ENCODE data around the gene DCLRE1A.

The DCLRE1A gene

GRCh38 chr10:113858541-113858940, 4.7 kb upstream of the DCLRE1A start:
- Histone ChIP-seq H3K4me3 (ENCODE audit: low read length in 2 of 2) (no peak overlapping the region), H3K27me3 (ENCODE audit: control insufficient read depth in 1 of 2, insufficient read depth in 2 of 2, low read length in 2 of 2) (no peaks in the 10 kb centered on the region), H3K9me3 (ENCODE audit: control insufficient read depth in 2 of 2, low read length in 2 of 2) (no peaks in the 10 kb centered on the region), H3K36me3 (ENCODE audit: control insufficient read depth in 2 of 2, insufficient read depth in 2 of 2, low read length in 2 of 2) (peaks cover 13 to 14% of the 10 kb centered on the region in 2 donors), H3K4me1 (ENCODE audit: control insufficient read depth, insufficient read depth, low read length) (peaks cover 6% of the 10 kb centered on the region), H3K9ac (ENCODE audit: low read length in 2 of 2) (no peak overlapping the region), H3K27ac (ENCODE audit: low read length) (no peak overlapping the region)

GRCh38 chr10:113857210-113857609, 3.3 kb upstream of the DCLRE1A start:
- H3K36me3 ChIP-seq (ENCODE audit: control insufficient read depth in 2 of 2, insufficient read depth in 2 of 2, low read length in 2 of 2) = peaks cover 12 to 14% of the 10 kb centered on the region in 2 donors
- H3K27me3 ChIP-seq (ENCODE audit: control insufficient read depth in 1 of 2, insufficient read depth in 2 of 2, low read length in 2 of 2) = no peaks in the 10 kb centered on the region
- no peak overlapping the region for H3K27ac ChIP-seq (ENCODE audit: low read length)
- H3K9ac ChIP-seq (ENCODE audit: low read length in 2 of 2) = no peak overlapping the region
- H3K4me3 ChIP-seq (ENCODE audit: low read length in 2 of 2) = no peak overlapping the region
- no peaks in the 10 kb centered on the region for H3K9me3 ChIP-seq (ENCODE audit: control insufficient read depth in 2 of 2, low read length in 2 of 2)
- peaks cover 6% of the 10 kb centered on the region for H3K4me1 ChIP-seq (ENCODE audit: control insufficient read depth, insufficient read depth, low read length)

GRCh38 chr10:113856563-113856962, 2.7 kb upstream of the DCLRE1A start:
- peaks cover 6% of the 10 kb centered on the region for H3K4me1 ChIP-seq (ENCODE audit: control insufficient read depth, insufficient read depth, low read length)
- H3K4me3 ChIP-seq (ENCODE audit: low read length in 2 of 2) = no peak overlapping the region
- H3K9me3 ChIP-seq (ENCODE audit: control insufficient read depth in 2 of 2, low read length in 2 of 2) = no peaks in the 10 kb centered on the region
- no peak overlapping the region for H3K9ac ChIP-seq (ENCODE audit: low read length in 2 of 2)
- no peaks in the 10 kb centered on the region for H3K27me3 ChIP-seq (ENCODE audit: control insufficient read depth in 1 of 2, insufficient read depth in 2 of 2, low read length in 2 of 2)
- H3K27ac ChIP-seq (ENCODE audit: low read length) = no peak overlapping the region
- H3K36me3 ChIP-seq (ENCODE audit: control insufficient read depth in 2 of 2, insufficient read depth in 2 of 2, low read length in 2 of 2) = peaks cover 12 to 14% of the 10 kb centered on the region in 2 donors

- peaks cover 6% of the 10 kb centered on the region for H3K4me1 ChIP-seq (ENCODE audit: control insufficient read depth, insufficient read depth, low read length)
- peaks cover 0 to 7% of the 10 kb centered on the region in 2 donors for H3K36me3 ChIP-seq (ENCODE audit: control insufficient read depth in 2 of 2, insufficient read depth in 2 of 2, low read length in 2 of 2)
- peak overlapping the region; percentile 82 for H3K27ac ChIP-seq (ENCODE audit: low read length)
These were observed 1.1 kb upstream of the DCLRE1A start for GRCh38 chr10:113854761-113855588.

GRCh38 chr10:113853578-113854012, 287 bp downstream of the DCLRE1A start:
- H3K9me3 ChIP-seq (ENCODE audit: control insufficient read depth in 2 of 2, low read length in 2 of 2) = no peaks in the 10 kb centered on the region
- H3K4me1 ChIP-seq (ENCODE audit: control insufficient read depth, insufficient read depth, low read length) = peaks cover 6% of the 10 kb centered on the region
- peak overlapping the region; percentile 82 for H3K27ac ChIP-seq (ENCODE audit: low read length)
- peak overlapping the region; percentile 89 for H3K4me3 ChIP-seq (ENCODE audit: low read length in 2 of 2)
- no peaks in the 10 kb centered on the region for H3K27me3 ChIP-seq (ENCODE audit: control insufficient read depth in 1 of 2, insufficient read depth in 2 of 2, low read length in 2 of 2)
- peak overlapping the region; percentile 93 to 97 for H3K9ac ChIP-seq (ENCODE audit: low read length in 2 of 2)
- H3K36me3 ChIP-seq (ENCODE audit: control insufficient read depth in 2 of 2, insufficient read depth in 2 of 2, low read length in 2 of 2) = peaks cover 2% of the 10 kb centered on the region in 2 donors

More at GRCh38 chr10:113854761-113855588, 1.1 kb upstream of the DCLRE1A start:
- Histone ChIP-seq H3K4me3 (ENCODE audit: low read length in 2 of 2) (peak overlapping the region; percentile 89), H3K9me3 (ENCODE audit: control insufficient read depth in 2 of 2, low read length in 2 of 2) (no peaks in the 10 kb centered on the region), H3K27me3 (ENCODE audit: control insufficient read depth in 1 of 2, insufficient read depth in 2 of 2, low read length in 2 of 2) (no peaks in the 10 kb centered on the region), H3K9ac (ENCODE audit: low read length in 2 of 2) (peak overlapping the region; percentile 93 to 97)

GRCh38 chr10:113849946-113850345, 3.9 kb downstream of the DCLRE1A start:
- Histone ChIP-seq H3K4me1 (ENCODE audit: control insufficient read depth, insufficient read depth, low read length) (no peaks in the 10 kb centered on the region), H3K27ac (ENCODE audit: low read length) (no peak overlapping the region), H3K27me3 (ENCODE audit: control insufficient read depth in 1 of 2, insufficient read depth in 2 of 2, low read length in 2 of 2) (no peaks in the 10 kb centered on the region), H3K9me3 (ENCODE audit: control insufficient read depth in 2 of 2, low read length in 2 of 2) (no peaks in the 10 kb centered on the region), H3K36me3 (ENCODE audit: control insufficient read depth in 2 of 2, insufficient read depth in 2 of 2, low read length in 2 of 2) (peaks cover 4 to 6% of the 10 kb centered on the region in 2 donors), H3K4me3 (ENCODE audit: low read length in 2 of 2) (no peak overlapping the region), H3K9ac (ENCODE audit: low read length in 2 of 2) (no peak overlapping the region)

GRCh38 chr10:113849140-113849803, 4.6 kb downstream of the DCLRE1A start:
- no peak overlapping the region for H3K4me3 ChIP-seq (ENCODE audit: low read length in 2 of 2)
- H3K27ac ChIP-seq (ENCODE audit: low read length) = no peak overlapping the region
- no peak overlapping the region for H3K9ac ChIP-seq (ENCODE audit: low read length in 2 of 2)
- peaks cover 4 to 6% of the 10 kb centered on the region in 2 donors for H3K36me3 ChIP-seq (ENCODE audit: control insufficient read depth in 2 of 2, insufficient read depth in 2 of 2, low read length in 2 of 2)
- H3K27me3 ChIP-seq (ENCODE audit: control insufficient read depth in 1 of 2, insufficient read depth in 2 of 2, low read length in 2 of 2) = no peaks in the 10 kb centered on the region
- no peaks in the 10 kb centered on the region for H3K4me1 ChIP-seq (ENCODE audit: control insufficient read depth, insufficient read depth, low read length)
- H3K9me3 ChIP-seq (ENCODE audit: control insufficient read depth in 2 of 2, low read length in 2 of 2) = no peaks in the 10 kb centered on the region

GRCh38 chr10:113846036-113846435, 7.8 kb downstream of the DCLRE1A start:
- Histone ChIP-seq H3K36me3 (ENCODE audit: control insufficient read depth in 2 of 2, insufficient read depth in 2 of 2, low read length in 2 of 2) (peaks cover 6 to 10% of the 10 kb centered on the region in 2 donors), H3K27ac (ENCODE audit: low read length) (no peak overlapping the region), H3K27me3 (ENCODE audit: control insufficient read depth in 1 of 2, insufficient read depth in 2 of 2, low read length in 2 of 2) (no peaks in the 10 kb centered on the region), H3K4me3 (ENCODE audit: low read length in 2 of 2) (no peak overlapping the region), H3K9ac (ENCODE audit: low read length in 2 of 2) (no peak overlapping the region), H3K4me1 (ENCODE audit: control insufficient read depth, insufficient read depth, low read length) (no peaks in the 10 kb centered on the region), H3K9me3 (ENCODE audit: control insufficient read depth in 2 of 2, low read length in 2 of 2) (no peaks in the 10 kb centered on the region)

- Histone ChIP-seq H3K27me3 (ENCODE audit: control insufficient read depth in 1 of 2, insufficient read depth in 2 of 2, low read length in 2 of 2) (no peaks in the 10 kb centered on the region), H3K27ac (ENCODE audit: low read length) (no peak overlapping the region), H3K9ac (ENCODE audit: low read length in 2 of 2) (no peak overlapping the region), H3K4me1 (ENCODE audit: control insufficient read depth, insufficient read depth, low read length) (no peaks in the 10 kb centered on the region), H3K4me3 (ENCODE audit: low read length in 2 of 2) (no peak overlapping the region), H3K36me3 (ENCODE audit: control insufficient read depth in 2 of 2, insufficient read depth in 2 of 2, low read length in 2 of 2) (peaks cover 8 to 11% of the 10 kb centered on the region in 2 donors), H3K9me3 (ENCODE audit: control insufficient read depth in 2 of 2, low read length in 2 of 2) (no peaks in the 10 kb centered on the region)
These were observed 9.9 kb downstream of the DCLRE1A start for GRCh38 chr10:113843972-113844485.

GRCh38 chr10:113842171-113842570, 11.7 kb downstream of the DCLRE1A start:
- H3K4me3 ChIP-seq (ENCODE audit: low read length in 2 of 2) = no peak overlapping the region
- H3K9ac ChIP-seq (ENCODE audit: low read length in 2 of 2) = no peak overlapping the region
- H3K9me3 ChIP-seq (ENCODE audit: control insufficient read depth in 2 of 2, low read length in 2 of 2) = no peaks in the 10 kb centered on the region
- no peak overlapping the region for H3K27ac ChIP-seq (ENCODE audit: low read length)
- H3K27me3 ChIP-seq (ENCODE audit: control insufficient read depth in 1 of 2, insufficient read depth in 2 of 2, low read length in 2 of 2) = no peaks in the 10 kb centered on the region
- H3K4me1 ChIP-seq (ENCODE audit: control insufficient read depth, insufficient read depth, low read length) = no peaks in the 10 kb centered on the region
- H3K36me3 ChIP-seq (ENCODE audit: control insufficient read depth in 2 of 2, insufficient read depth in 2 of 2, low read length in 2 of 2) = peaks cover 8 to 11% of the 10 kb centered on the region in 2 donors
